Endothelial cell of umbilical vein (primary cell): Measurements from ENCODE around the gene FSD2. TPM values are rescaled to one million over a fixed set of nuclear protein-coding genes. Genes with fewer than 3 reads are reported as not detected.

ENCODE experiments used
- BruUV-seq: library from RNA; stranded (reverse); fragments of 400-500 nt; replicated peaks from 2 replicates; lab custom pipeline; 2021; lab: Mats Ljungman, UMichigan
- CTCF ChIA-PET: fragments of 300-600, 350-600 bp; sonication (Branson Sonifier 250); formaldehyde crosslinking; loops from one replicate; lab custom pipeline; 2021; ENCODE audit warnings: antibody characterized with exemption, inconsistent platforms; lab: Charles Lee
- POLR2A ChIA-PET: fragments of 300-600, 350-600 bp; sonication (Branson Sonifier 250); formaldehyde crosslinking; loops from one replicate; lab custom pipeline; 2021; ENCODE audit warnings: antibody characterized with exemption, inconsistent platforms; lab: Charles Lee
- DNase-seq: peaks from one replicate; pipeline ENCODE4 v3.0.0-alpha.2; 2011; ENCODE audit warnings: low read depth, low spot score
- FAIRE-seq: peaks from 2 replicates; lab custom pipeline; 2011; peaks lifted over from hg19 to GRCh38; lab: Jason Lieb, UNC
- H2AFZ ChIP-seq: 2 replicates; pipeline ENCODE4 v1.6.0; 2012; ENCODE audit warnings: low read depth, low read length, control low read depth, inconsistent platforms
- H3K27ac ChIP-seq: 2 replicates; pipeline ENCODE4 v1.5.1; 2011; ENCODE audit warnings: low read depth, mild to moderate bottlenecking, control low read depth, low read length, moderate library complexity; ENCODE audit not compliant: insufficient read depth
- H3K27me3 ChIP-seq, 2 experiments: 2 replicates each; pipeline versions ENCODE4 v1.6.0 to v1.6.1; 2011; ENCODE audit warnings: low read length in 2 of 2, mixed read lengths in 1 of 2; ENCODE audit not compliant: control insufficient read depth in 2 of 2, insufficient read depth in 2 of 2
- H3K36me3 ChIP-seq, 2 experiments: 2 replicates in 1 of 2; 3 replicates in 1 of 2; pipeline ENCODE4 v1.5.1; 2011; ENCODE audit warnings: low read length in 2 of 2, mild to moderate bottlenecking in 1 of 2, moderate library complexity in 1 of 2; ENCODE audit not compliant: control insufficient read depth in 2 of 2, insufficient read depth in 2 of 2; ENCODE audit errors: extremely low read depth in 1 of 2
- H3K4me1 ChIP-seq: 3 replicates; pipeline ENCODE4 v1.5.1; 2011; ENCODE audit warnings: mild to moderate bottlenecking, low read length; ENCODE audit not compliant: control insufficient read depth, insufficient read depth; ENCODE audit errors: extremely low read depth
- H3K4me2 ChIP-seq: 2 replicates; pipeline ENCODE4 v1.6.1; 2011; ENCODE audit warnings: low read length, control low read depth, mixed read lengths; ENCODE audit not compliant: insufficient read depth
- H3K4me3 ChIP-seq, 3 experiments: fragments of 200-600 bp in 1 of 3; sonication (generic), shearing (Covaris generic) in 1 of 3; replicated peaks in 1 of 3; 2 replicates each; pipeline ENCODE4 v1.5.1; 2011 to 2016; ENCODE audit warnings: control low read depth in 3 of 3, low read length in 3 of 3, mild to moderate bottlenecking in 2 of 3, inconsistent platforms in 1 of 3, low read depth in 1 of 3, moderate library complexity in 1 of 3; ENCODE audit not compliant: insufficient read depth in 1 of 3
- H3K79me2 ChIP-seq: 2 replicates; pipeline ENCODE4 v1.6.0; 2012; ENCODE audit warnings: low read length, inconsistent platforms; ENCODE audit not compliant: control insufficient read depth, insufficient read depth
- H3K9ac ChIP-seq: replicated peaks from 2 replicates; pipeline ENCODE3; 2011; ENCODE audit warnings: low read length, control low read depth; ENCODE audit not compliant: insufficient read depth; ENCODE audit errors: extremely low read depth
- H3K9me1 ChIP-seq: replicated peaks from 3 replicates; pipeline ENCODE4 v1.6.0; 2011; ENCODE audit warnings: mild to moderate bottlenecking, low read length; ENCODE audit not compliant: control insufficient read depth, insufficient read depth; ENCODE audit errors: extremely low read depth
- H3K9me3 ChIP-seq: replicated peaks from 2 replicates; pipeline ENCODE4 v1.5.1; 2012; ENCODE audit warnings: low read length, inconsistent platforms; ENCODE audit not compliant: control insufficient read depth, insufficient read depth
- H4K20me1 ChIP-seq: replicated peaks from 2 replicates; pipeline ENCODE3; 2011; ENCODE audit warnings: mild to moderate bottlenecking, low read length; ENCODE audit not compliant: control insufficient read depth, insufficient read depth; ENCODE audit errors: extremely low read depth
- MAX ChIP-seq: IDR thresholded peaks from 2 replicates; pipeline ENCODE4 v1.6.1; 2011; ENCODE audit not compliant: insufficient read depth, insufficient read length
- MYC ChIP-seq: IDR thresholded peaks from one replicate; pipeline ENCODE4 v1.6.1; 2011; ENCODE audit warnings: mild to moderate bottlenecking, low read depth, low read length
- POLR2A ChIP-seq: IDR thresholded peaks from 2 replicates; pipeline ENCODE4 v1.6.1; 2012; ENCODE audit warnings: low read depth, mild to moderate bottlenecking, control low read depth, low read length
- POLR2AphosphoS5 ChIP-seq: IDR thresholded peaks from 2 replicates; pipeline ENCODE4 v1.6.1; 2012; ENCODE audit warnings: low read depth, mild to moderate bottlenecking, control low read depth, low read length, moderate library complexity; ENCODE audit not compliant: insufficient read depth
- dilution Hi-C: fragments of 300-500 bp; cut with MboI; formaldehyde crosslinking; loops from one replicate; pipeline ENCODE4 v1.15.0; 2019; ENCODE audit warnings: low sequenced_read_pairs; ENCODE audit not compliant: extremely low pct_ligation_motif_present
- intact Hi-C: fragments of 100-400 bp; cut with micrococcal nuclease; formaldehyde crosslinking; loops from one replicate; pipeline ENCODE4 v1.10.0; 2022
- polyA plus RNA-seq, 4 experiments: library from polyadenylated mRNA; depleted of rRNA in 3 of 4; stranded (reverse) in 3 of 4; unstranded in 1 of 4; fragments of >200 nt; gene quantifications; 2 replicates each; pipeline versions ENCODE4 v1.2.1 to v1.2.3, GENCODE V29; 2011 to 2012; ENCODE audit warnings: missing spikeins in 1 of 4
- total RNA-seq: library from RNA; stranded (reverse); gene quantifications from 2 replicates; pipeline ENCODE4 v1.2.3, GENCODE V29; 2021

FSD2 gene
- total and polyA plus RNA-seq, 2 donors (not counting 3 experiments of a cell fraction or from before 2014, with no cell fraction given): not detected

GRCh38 chr15:82810061-82810889 lies 4.4 kb upstream of the FSD2 start:
- no peaks in the 10 kb centered on the region for H3K36me3 ChIP-seq
- intact Hi-C loops: loop anchor here (1.0 to 2.0 kb wide), 6 partner anchors 39 to 396 kb away; partner anchors contain the start of genes AP3B2, RAMAC and RPS17
- FAIRE-seq: peak; percentile 12
- POLR2A ChIA-PET: interaction anchor here (1.3 to 2.0 kb wide), 3 partner anchors 39 to 270 kb away, joined by 3 to 5 read pairs (median 3); partner anchors contain the start of gene RPS17
- H3K27ac ChIP-seq: peak overlapping the region; percentile 78
- BruUV-seq: TSS peak; percentile 35
- H3K4me2 ChIP-seq: peak overlapping the region; percentile 85
- DNase-seq: peak; percentile 60
- peak overlapping the region; percentile 76 to 90 (median 87) for H3K4me3 ChIP-seq
- H3K4me1 ChIP-seq: no peaks in the 10 kb centered on the region
- TF ChIP-seq POLR2A: no peak
- TF ChIP-seq MYC: no peak
- peak; percentile 10 for TF ChIP-seq POLR2AphosphoS5
- no peak for TF ChIP-seq MAX
- H3K9me1 ChIP-seq: no peaks in the 10 kb centered on the region
- H2AFZ ChIP-seq: peak overlapping the region; percentile 96
- no peaks in the 10 kb centered on the region for H3K9me3 ChIP-seq
- no peaks in the 10 kb centered on the region for H4K20me1 ChIP-seq
- H3K79me2 ChIP-seq: peaks cover 29% of the 10 kb centered on the region
- H3K27me3 ChIP-seq: peaks cover 0 to under 1% of the 10 kb centered on the region in 2 experiments
- dilution Hi-C loops: no loop called here
- CTCF ChIA-PET: interaction anchor here (0.9 to 2.8 kb wide), 3 partner anchors 23 to 270 kb away, joined by 4 to 9 read pairs (median 6); partner anchors contain the start of gene RPS17
- H3K9ac ChIP-seq: peak overlapping the region; percentile 94
